GM19240 (cell line): ENCODE results near the gene SMAD3.

Experiments used
- DNase-seq: peaks from one replicate; pipeline ENCODE4 v3.0.0; 2011; ENCODE audit warnings: low spot score; ENCODE audit not compliant: insufficient read length

Gene SMAD3

GRCh38 chr15:67227846-67228245, 162.4 kb downstream of the SMAD3 start:
- no peak for DNase-seq

DNA sequence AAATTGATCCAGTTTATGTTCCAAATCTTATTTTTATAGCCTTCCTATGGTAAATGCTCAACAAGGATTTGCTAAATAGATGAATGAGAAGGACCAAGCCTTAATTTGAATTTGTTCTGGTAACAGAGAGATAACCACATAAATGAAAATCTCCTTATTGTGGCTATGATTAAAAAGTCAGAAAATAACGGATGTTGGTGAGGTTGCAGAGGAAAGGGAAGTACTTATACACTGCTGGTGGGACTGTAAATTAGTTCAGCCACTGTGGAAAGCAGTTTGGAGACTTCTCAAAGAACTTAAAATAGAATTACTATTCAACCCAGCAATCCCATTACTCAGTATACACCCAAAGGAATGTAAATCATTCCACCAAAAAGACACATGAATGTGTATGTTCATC, 162.9 kb downstream of the SMAD3 start:
- DNase-seq: no peak

DNA sequence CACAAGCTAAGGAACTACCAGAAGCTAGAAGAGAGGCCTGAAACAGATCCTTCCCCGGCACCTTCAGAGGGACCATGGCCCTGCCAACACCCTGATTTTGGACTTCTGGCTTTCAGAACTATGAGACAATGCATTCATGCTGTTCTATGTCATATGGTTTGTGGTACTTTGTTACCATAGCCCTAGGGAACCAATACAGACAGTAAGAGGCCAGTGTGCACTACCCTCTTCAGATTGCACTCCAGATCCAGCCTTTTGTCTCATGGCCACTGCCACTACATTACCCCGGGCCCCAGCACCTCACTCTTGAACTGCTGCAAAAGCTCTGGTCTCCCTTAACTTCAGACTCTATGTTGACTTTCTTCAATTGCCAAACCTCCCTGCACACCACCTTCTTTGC, 165.1 kb downstream of the SMAD3 start:
- DNase-seq: no peak

DNA sequence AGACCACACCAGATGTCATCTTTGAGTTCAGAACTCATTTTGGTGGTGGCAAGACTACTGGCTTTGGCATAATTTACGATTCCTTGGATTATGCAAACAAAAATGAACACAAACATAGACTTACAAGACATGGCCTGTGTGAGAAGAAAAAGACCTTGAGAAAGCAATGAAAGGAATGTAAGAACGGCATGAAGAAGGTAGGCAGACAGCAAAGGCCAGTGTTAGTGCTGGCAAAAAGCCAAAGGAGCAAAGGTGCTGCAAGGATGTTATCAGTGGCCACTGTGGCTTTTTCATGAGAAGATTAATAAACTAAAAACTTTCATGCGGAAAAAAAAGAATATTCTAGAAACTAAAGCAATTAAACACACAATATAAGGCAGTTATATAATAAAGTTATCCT, 167.2 kb downstream of the SMAD3 start:
- DNase-seq: no peak

- DNase-seq: no peak
These were observed 175.1 kb downstream of the SMAD3 start for GRCh38 chr15:67240235-67241131.

DNA sequence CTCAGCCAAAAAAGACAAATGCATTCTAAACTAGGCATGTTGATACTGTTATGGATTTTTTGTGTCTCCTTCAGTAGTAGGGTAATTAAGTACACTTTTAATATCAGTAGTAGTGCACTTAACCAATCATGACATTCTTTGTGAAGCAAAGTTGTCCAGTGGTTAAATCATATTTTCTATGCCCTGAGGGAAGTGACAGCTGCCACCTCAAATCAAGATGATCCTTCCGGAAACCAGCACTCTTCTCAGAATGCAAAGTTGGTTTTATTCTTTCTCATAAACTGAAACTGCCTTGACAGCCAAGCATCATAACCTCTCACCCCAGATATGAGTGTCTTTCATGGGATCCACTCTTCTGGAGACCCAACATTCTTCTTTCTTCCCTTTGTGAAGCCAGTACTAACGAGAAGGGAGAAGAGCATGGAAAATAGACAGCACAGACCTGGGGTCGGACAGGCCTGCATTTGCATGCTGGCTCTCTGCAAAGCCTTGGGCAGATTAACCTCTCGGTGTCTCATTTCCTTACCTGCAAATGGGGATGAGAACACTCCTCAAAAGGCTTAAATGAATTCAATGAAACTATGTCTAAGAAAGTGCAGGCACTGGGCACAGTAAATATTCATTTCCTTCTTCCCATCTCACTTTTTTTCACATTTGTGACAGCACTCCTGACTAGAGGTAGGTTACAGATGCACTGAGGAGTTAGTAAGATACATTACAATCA, 175.9 kb downstream of the SMAD3 start:
- DNase-seq: peak; percentile 43

GRCh38 chr15:67242708-67243111, 177.3 kb downstream of the SMAD3 start:
- no peak for DNase-seq
